ENCODE measurements around the gene CXXC5. TPM values are rescaled to one million over a fixed set of nuclear protein-coding genes. Genes with fewer than 3 reads are reported as not detected.

CXXC5 gene
- total and polyA plus RNA-seq, 9 of the 15 experiments (the other 6 are each of a cell fraction or from before 2014, with no cell fraction given), result 1.9 to 123 (median 45.8) TPM

DNA sequence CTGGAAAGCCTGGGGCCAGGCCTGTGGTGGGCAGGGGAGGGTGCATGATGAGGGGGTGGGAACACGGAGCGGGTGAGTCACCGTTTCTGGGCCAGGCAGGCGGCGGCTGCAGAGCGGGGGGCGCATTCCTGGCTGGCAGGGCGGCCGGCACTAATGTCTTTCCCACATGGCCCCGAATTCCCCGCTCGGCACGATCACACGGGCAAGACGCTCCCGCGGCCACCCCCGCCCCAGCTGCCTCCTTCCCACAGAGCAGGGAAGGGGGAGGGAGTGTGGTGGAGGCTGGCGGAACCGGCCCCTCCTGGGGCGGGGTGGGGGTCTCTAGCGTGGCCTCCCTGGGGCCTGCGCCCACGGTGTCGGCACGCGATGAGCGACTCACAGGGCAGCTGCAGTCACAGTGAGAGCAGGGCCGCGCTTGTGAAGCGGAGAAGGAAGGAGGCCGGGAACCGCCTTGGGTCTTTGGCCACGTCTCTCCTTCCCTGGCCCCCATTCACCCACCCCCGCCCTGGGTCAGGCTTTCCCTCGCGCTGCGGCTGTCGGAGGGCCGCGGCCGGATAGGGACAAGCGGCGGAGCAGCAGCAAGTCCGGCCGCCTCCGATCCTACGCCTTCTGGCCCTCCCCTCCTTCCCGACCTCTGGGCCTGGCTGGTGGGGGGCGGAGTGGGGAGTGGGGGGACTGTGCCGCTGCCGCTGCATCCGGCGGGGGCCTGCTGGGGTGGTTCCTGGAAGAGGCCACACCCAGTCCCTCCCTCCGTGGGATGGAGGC, 48.9 kb downstream of the CXXC5 start (continued):
- TF ChIP-seq, protein P1, sequence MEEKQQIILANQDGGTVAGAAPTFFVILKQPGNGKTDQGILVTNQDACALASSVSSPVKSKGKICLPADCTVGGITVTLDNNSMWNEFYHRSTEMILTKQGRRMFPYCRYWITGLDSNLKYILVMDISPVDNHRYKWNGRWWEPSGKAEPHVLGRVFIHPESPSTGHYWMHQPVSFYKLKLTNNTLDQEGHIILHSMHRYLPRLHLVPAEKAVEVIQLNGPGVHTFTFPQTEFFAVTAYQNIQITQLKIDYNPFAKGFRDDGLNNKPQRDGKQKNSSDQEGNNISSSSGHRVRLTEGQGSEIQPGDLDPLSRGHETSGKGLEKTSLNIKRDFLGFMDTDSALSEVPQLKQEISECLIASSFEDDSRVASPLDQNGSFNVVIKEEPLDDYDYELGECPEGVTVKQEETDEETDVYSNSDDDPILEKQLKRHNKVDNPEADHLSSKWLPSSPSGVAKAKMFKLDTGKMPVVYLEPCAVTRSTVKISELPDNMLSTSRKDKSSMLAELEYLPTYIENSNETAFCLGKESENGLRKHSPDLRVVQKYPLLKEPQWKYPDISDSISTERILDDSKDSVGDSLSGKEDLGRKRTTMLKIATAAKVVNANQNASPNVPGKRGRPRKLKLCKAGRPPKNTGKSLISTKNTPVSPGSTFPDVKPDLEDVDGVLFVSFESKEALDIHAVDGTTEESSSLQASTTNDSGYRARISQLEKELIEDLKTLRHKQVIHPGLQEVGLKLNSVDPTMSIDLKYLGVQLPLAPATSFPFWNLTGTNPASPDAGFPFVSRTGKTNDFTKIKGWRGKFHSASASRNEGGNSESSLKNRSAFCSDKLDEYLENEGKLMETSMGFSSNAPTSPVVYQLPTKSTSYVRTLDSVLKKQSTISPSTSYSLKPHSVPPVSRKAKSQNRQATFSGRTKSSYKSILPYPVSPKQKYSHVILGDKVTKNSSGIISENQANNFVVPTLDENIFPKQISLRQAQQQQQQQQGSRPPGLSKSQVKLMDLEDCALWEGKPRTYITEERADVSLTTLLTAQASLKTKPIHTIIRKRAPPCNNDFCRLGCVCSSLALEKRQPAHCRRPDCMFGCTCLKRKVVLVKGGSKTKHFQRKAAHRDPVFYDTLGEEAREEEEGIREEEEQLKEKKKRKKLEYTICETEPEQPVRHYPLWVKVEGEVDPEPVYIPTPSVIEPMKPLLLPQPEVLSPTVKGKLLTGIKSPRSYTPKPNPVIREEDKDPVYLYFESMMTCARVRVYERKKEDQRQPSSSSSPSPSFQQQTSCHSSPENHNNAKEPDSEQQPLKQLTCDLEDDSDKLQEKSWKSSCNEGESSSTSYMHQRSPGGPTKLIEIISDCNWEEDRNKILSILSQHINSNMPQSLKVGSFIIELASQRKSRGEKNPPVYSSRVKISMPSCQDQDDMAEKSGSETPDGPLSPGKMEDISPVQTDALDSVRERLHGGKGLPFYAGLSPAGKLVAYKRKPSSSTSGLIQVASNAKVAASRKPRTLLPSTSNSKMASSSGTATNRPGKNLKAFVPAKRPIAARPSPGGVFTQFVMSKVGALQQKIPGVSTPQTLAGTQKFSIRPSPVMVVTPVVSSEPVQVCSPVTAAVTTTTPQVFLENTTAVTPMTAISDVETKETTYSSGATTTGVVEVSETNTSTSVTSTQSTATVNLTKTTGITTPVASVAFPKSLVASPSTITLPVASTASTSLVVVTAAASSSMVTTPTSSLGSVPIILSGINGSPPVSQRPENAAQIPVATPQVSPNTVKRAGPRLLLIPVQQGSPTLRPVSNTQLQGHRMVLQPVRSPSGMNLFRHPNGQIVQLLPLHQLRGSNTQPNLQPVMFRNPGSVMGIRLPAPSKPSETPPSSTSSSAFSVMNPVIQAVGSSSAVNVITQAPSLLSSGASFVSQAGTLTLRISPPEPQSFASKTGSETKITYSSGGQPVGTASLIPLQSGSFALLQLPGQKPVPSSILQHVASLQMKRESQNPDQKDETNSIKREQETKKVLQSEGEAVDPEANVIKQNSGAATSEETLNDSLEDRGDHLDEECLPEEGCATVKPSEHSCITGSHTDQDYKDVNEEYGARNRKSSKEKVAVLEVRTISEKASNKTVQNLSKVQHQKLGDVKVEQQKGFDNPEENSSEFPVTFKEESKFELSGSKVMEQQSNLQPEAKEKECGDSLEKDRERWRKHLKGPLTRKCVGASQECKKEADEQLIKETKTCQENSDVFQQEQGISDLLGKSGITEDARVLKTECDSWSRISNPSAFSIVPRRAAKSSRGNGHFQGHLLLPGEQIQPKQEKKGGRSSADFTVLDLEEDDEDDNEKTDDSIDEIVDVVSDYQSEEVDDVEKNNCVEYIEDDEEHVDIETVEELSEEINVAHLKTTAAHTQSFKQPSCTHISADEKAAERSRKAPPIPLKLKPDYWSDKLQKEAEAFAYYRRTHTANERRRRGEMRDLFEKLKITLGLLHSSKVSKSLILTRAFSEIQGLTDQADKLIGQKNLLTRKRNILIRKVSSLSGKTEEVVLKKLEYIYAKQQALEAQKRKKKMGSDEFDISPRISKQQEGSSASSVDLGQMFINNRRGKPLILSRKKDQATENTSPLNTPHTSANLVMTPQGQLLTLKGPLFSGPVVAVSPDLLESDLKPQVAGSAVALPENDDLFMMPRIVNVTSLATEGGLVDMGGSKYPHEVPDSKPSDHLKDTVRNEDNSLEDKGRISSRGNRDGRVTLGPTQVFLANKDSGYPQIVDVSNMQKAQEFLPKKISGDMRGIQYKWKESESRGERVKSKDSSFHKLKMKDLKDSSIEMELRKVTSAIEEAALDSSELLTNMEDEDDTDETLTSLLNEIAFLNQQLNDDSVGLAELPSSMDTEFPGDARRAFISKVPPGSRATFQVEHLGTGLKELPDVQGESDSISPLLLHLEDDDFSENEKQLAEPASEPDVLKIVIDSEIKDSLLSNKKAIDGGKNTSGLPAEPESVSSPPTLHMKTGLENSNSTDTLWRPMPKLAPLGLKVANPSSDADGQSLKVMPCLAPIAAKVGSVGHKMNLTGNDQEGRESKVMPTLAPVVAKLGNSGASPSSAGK (IDR thresholded peaks at IDR 0.05), result peak; percentile 81
- TF ChIP-seq, protein P2, sequence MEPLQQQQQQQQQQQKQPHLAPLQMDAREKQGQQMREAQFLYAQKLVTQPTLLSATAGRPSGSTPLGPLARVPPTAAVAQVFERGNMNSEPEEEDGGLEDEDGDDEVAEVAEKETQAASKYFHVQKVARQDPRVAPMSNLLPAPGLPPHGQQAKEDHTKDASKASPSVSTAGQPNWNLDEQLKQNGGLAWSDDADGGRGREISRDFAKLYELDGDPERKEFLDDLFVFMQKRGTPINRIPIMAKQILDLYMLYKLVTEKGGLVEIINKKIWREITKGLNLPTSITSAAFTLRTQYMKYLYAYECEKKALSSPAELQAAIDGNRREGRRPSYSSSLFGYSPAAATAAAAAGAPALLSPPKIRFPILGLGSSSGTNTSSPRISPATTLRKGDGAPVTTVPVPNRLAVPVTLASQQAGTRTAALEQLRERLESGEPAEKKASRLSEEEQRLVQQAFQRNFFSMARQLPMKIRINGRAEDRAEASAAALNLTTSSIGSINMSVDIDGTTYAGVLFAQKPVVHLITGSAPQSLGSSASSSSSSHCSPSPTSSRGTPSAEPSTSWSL (CRISPR knock-in tag; IDR thresholded peaks at IDR 0.05; ENCODE audit: borderline replicate concordance), result no peak
- no peak for TF ChIP-seq NR1H2 (CRISPR knock-in tag; IDR thresholded peaks at IDR 0.05)
- no peak for TF ChIP-seq CTCFL (IDR thresholded peaks at IDR 0.05; ENCODE audit: borderline replicate concordance, insufficient read depth, low read depth, low read length, poor library complexity, severe bottlenecking)
- TF ChIP-seq, protein P3, sequence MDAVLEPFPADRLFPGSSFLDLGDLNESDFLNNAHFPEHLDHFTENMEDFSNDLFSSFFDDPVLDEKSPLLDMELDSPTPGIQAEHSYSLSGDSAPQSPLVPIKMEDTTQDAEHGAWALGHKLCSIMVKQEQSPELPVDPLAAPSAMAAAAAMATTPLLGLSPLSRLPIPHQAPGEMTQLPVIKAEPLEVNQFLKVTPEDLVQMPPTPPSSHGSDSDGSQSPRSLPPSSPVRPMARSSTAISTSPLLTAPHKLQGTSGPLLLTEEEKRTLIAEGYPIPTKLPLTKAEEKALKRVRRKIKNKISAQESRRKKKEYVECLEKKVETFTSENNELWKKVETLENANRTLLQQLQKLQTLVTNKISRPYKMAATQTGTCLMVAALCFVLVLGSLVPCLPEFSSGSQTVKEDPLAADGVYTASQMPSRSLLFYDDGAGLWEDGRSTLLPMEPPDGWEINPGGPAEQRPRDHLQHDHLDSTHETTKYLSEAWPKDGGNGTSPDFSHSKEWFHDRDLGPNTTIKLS (IDR thresholded peaks at IDR 0.05; ENCODE audit: borderline replicate concordance, low read depth), result no peak
- TF ChIP-seq MIER1 (IDR thresholded peaks at IDR 0.05; ENCODE audit: low read depth), result no peak; the same call in 1 of the 2 replicates
- TF ChIP-seq ZEB2 (IDR thresholded peaks at IDR 0.05), result 0 out of 2 replicates have a peak, but pooled peaks have one; percentile 9
- TF ChIP-seq ZNF561 (CRISPR knock-in tag; conservative IDR thresholded peaks at IDR 0.05), result no peak
- TF ChIP-seq SMARCA4 (IDR thresholded peaks at IDR 0.05), result peak; percentile 35; the same call in 1 of the 2 replicates
- TF ChIP-seq PYGO2 (tag; IDR thresholded peaks at IDR 0.05), result no peak

Measured in K562 (cell line).